Liver (tissue), 9 donors: ENCODE measurements around the gene TSPYL2. TPM values are rescaled to one million over a fixed set of nuclear protein-coding genes. Genes with fewer than 3 reads are reported as not detected.

ENCODE experiments used
- DNase-seq: peaks from one replicate; pipeline ENCODE4 v3.0.0-alpha.2; 2017; ENCODE audit warnings: low spot score
- H3K27ac ChIP-seq, 2 donors: one replicate each; pipeline ENCODE4 v1.7.0; 2013; ENCODE audit warnings: inconsistent platforms in 2 of 2, low read length in 2 of 2, control low read depth in 1 of 2, low read depth in 1 of 2, mild to moderate bottlenecking in 1 of 2
- H3K27me3 ChIP-seq, 4 donors: one replicate each; pipeline versions ENCODE4 v1.6.1 to v1.7.0; 2013; ENCODE audit warnings: low read length in 3 of 4, inconsistent platforms in 1 of 4, mild to moderate bottlenecking in 1 of 4, moderate library complexity in 1 of 4; ENCODE audit not compliant: control insufficient read depth in 4 of 4, insufficient read depth in 4 of 4
- H3K36me3 ChIP-seq, 4 donors: one replicate each; pipeline versions ENCODE4 v1.6.1 to v1.7.0; 2013; ENCODE audit warnings: low read length in 3 of 4, mild to moderate bottlenecking in 3 of 4, low read depth in 1 of 4, moderate library complexity in 1 of 4; ENCODE audit not compliant: control insufficient read depth in 4 of 4, insufficient read depth in 3 of 4
- H3K4me1 ChIP-seq, 4 donors: one replicate each; pipeline versions ENCODE4 v1.6.1 to v1.7.0; 2013; ENCODE audit warnings: low read length in 3 of 4, mild to moderate bottlenecking in 3 of 4, moderate library complexity in 1 of 4; ENCODE audit not compliant: control insufficient read depth in 4 of 4, insufficient read depth in 4 of 4
- H3K4me3 ChIP-seq, 3 donors: one replicate each; pipeline versions ENCODE4 v1.6.1 to v1.7.0; 2013; ENCODE audit warnings: low read length in 3 of 3, control low read depth in 1 of 3, low read depth in 1 of 3, mild to moderate bottlenecking in 1 of 3
- H3K9ac ChIP-seq, 2 donors: one replicate each; pipeline ENCODE4 v1.7.0; 2013; ENCODE audit warnings: low read length in 2 of 2, mild to moderate bottlenecking in 2 of 2, moderate library complexity in 2 of 2, control low read depth in 1 of 2, low read depth in 1 of 2
- H3K9me3 ChIP-seq, 4 donors: one replicate each; pipeline versions ENCODE4 v1.6.1 to v1.7.0; 2013; ENCODE audit warnings: low read length in 3 of 4; ENCODE audit not compliant: control insufficient read depth in 4 of 4
- EGR1 ChIP-seq, 2 donors: IDR thresholded peaks; 2 replicates each; pipeline ENCODE4 v1.6.1; 2016 to 2018; ENCODE audit warnings: antibody characterized with exemption in 2 of 2, low read depth in 2 of 2
- FOXA1 ChIP-seq: IDR thresholded peaks from 2 replicates; pipeline ENCODE4 v1.6.1; 2016; ENCODE audit warnings: antibody characterized with exemption
- FOXA2 ChIP-seq: IDR thresholded peaks from 2 replicates; pipeline ENCODE4 v1.6.1; 2016; ENCODE audit warnings: antibody characterized with exemption
- GABPA ChIP-seq, 2 donors: IDR thresholded peaks in 1 of 2; conservative IDR thresholded peaks in 1 of 2; 2 replicates each; pipeline ENCODE4 v1.6.1; 2016; ENCODE audit warnings: antibody characterized with exemption in 2 of 2, mild to moderate bottlenecking in 1 of 2, moderate library complexity in 1 of 2
- HNF4A ChIP-seq, 2 donors: conservative IDR thresholded peaks; 2 replicates each; pipeline ENCODE4 v1.6.1; 2016; ENCODE audit warnings: antibody characterized with exemption in 2 of 2, mild to moderate bottlenecking in 2 of 2
- HNF4G ChIP-seq: IDR thresholded peaks from 2 replicates; pipeline ENCODE4 v1.6.1; 2016; ENCODE audit warnings: antibody characterized with exemption
- JUND ChIP-seq, 2 donors: IDR thresholded peaks; 2 replicates each; pipeline ENCODE4 v1.6.1; 2016; ENCODE audit warnings: antibody characterized with exemption in 2 of 2
- NR2F2 ChIP-seq: IDR thresholded peaks from 2 replicates; pipeline ENCODE4 v1.6.1; 2016; ENCODE audit warnings: antibody characterized with exemption
- RAD21 ChIP-seq, 2 donors: IDR thresholded peaks; 2 replicates each; pipeline ENCODE4 v1.6.1; 2016; ENCODE audit warnings: antibody characterized with exemption in 2 of 2, mild to moderate bottlenecking in 2 of 2
- RXRA ChIP-seq, 2 donors: IDR thresholded peaks; 2 replicates each; pipeline ENCODE4 v1.6.1; 2017 to 2018; ENCODE audit warnings: antibody characterized with exemption in 2 of 2, mild to moderate bottlenecking in 1 of 2
- SP1 ChIP-seq: IDR thresholded peaks from 2 replicates; pipeline ENCODE4 v1.6.1; 2018; ENCODE audit warnings: antibody characterized with exemption, mild to moderate bottlenecking
- TAF1 ChIP-seq: conservative IDR thresholded peaks from 2 replicates; pipeline ENCODE4 v1.6.1; 2016; ENCODE audit warnings: antibody characterized with exemption, mild to moderate bottlenecking
- WGBS: extraction: QIAGEN DNeasy Blood & Tissue Kit; methylation state at CpG from one replicate; pipeline ENCODE4 v1.1.7; 2013; 5-methylcytosine and 5-hydroxymethylcytosine counted together
- polyA plus RNA-seq, 2 donors: library from polyadenylated mRNA; stranded (reverse) in 1 of 2; unstranded in 1 of 2; fragments of 200-250 nt in 1 of 2; fragments of >200 nt in 1 of 2; fragmentation: Nextera tagmentation in 1 of 2; extraction: Ambion mirVana in 1 of 2; gene quantifications; one replicate each; pipeline versions ENCODE4 v1.2.1 to v1.2.3, GENCODE V29; 2013 to 2015
- total RNA-seq, 2 donors: library from RNA; depleted of rRNA; stranded (reverse); fragments of >200 nt; gene quantifications; one replicate each; pipeline ENCODE4 v1.2.3, GENCODE V29; 2014
- TF ChIP-seq, protein P1 (sequence below): IDR thresholded peaks from 2 replicates; pipeline ENCODE4 v1.6.1; 2016; ENCODE audit warnings: antibody characterized with exemption, mild to moderate bottlenecking
- TF ChIP-seq, protein P2 (sequence below): IDR thresholded peaks from 2 replicates; pipeline ENCODE4 v1.6.1; 2016; ENCODE audit warnings: antibody characterized with exemption
- TF ChIP-seq, protein P3 (sequence below): fragments of 150-350 bp; IDR thresholded peaks from 2 replicates; pipeline ENCODE4 v1.5.1; 2017; ENCODE audit warnings: improper control_type of control experiment, low read depth, low read length; ENCODE audit not compliant: missing input control
- TF ChIP-seq, protein P4 (sequence below): IDR thresholded peaks from 2 replicates; pipeline ENCODE4 v1.6.1; 2016; ENCODE audit warnings: antibody characterized with exemption
- donor health status: healthy.
- donor health status: healthy.
- donor health status: healthy.
- donor health status: healthy.
- donor health status: healthy.

TSPYL2 gene
- total and polyA plus RNA-seq, 4 donors = 2.5 to 8.0 (median 4.8) TPM

DNA sequence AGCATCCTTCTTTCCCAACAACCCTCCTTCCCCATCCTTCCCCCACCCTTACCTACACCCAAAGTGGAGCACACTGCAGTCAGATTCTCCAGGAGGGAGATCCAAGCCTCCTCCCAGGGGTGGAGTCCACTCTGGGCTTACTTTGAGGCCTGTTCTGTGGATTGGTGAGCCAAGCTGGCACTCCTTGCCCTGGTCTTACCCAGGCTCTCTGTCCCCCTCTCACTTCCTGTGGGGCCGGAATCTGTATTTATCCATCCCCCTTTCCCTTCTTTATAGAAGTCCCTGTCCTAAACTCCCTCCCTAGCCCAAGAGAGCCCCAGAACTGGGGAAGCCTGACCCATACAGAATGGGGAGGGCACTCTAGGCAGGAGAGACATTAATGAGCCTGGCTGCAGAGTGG is 3.2 kb upstream of the TSPYL2 start (continued):
- TF ChIP-seq, protein P1, sequence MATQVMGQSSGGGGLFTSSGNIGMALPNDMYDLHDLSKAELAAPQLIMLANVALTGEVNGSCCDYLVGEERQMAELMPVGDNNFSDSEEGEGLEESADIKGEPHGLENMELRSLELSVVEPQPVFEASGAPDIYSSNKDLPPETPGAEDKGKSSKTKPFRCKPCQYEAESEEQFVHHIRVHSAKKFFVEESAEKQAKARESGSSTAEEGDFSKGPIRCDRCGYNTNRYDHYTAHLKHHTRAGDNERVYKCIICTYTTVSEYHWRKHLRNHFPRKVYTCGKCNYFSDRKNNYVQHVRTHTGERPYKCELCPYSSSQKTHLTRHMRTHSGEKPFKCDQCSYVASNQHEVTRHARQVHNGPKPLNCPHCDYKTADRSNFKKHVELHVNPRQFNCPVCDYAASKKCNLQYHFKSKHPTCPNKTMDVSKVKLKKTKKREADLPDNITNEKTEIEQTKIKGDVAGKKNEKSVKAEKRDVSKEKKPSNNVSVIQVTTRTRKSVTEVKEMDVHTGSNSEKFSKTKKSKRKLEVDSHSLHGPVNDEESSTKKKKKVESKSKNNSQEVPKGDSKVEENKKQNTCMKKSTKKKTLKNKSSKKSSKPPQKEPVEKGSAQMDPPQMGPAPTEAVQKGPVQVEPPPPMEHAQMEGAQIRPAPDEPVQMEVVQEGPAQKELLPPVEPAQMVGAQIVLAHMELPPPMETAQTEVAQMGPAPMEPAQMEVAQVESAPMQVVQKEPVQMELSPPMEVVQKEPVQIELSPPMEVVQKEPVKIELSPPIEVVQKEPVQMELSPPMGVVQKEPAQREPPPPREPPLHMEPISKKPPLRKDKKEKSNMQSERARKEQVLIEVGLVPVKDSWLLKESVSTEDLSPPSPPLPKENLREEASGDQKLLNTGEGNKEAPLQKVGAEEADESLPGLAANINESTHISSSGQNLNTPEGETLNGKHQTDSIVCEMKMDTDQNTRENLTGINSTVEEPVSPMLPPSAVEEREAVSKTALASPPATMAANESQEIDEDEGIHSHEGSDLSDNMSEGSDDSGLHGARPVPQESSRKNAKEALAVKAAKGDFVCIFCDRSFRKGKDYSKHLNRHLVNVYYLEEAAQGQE = no peak
- no peak for TF ChIP-seq TAF1

DNA sequence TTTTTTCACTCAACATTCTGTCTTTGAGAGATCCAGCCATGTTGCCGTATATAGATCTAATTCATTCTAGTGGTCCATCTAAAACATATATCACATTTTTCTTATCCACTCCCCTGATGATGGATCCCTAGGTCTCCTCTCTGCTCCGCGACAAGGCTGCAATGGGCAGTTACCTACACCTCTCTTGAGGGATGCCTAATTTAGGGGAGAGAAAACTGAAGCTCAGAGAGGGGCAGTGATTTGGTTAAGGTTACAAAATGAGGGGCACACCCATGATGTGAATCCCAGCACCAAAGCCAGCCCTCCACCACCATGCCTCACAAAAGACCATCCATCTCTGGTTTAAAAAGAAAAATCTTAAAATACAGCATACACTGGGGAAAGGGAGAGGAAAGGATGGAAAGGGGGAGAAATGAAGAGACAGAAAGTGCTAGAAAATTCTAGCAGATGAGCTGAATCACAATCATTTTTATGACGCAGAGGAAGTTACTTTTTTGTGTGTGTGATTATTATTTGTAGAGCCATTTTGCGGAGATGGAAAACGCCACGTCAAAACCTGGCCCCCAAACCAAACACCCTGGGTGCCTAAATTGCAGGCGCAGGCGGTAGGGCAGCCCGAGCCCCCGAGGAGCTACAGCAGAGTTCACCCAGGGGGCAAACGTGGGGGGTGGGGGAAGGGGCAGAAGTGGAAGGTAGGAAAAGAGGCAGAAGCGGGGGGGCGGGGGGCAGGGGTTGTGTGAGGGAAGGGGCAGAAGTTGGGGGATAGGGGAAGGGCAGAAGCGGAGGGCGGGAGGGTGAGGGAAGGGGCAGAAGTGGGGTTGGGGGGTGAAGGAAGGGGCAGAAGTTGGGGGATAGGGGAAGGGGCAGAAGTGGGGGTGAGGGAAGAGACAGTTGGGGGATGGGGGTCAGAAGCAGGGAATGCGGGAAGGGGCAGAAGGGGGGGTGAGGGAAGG is 1.3 kb upstream of the TSPYL2 start:
- 30% methylated on average over 16 of the region's 17 CpGs for WGBS
- H3K9ac ChIP-seq = peak overlapping the region in 1 of 2 donors; percentile 22
- no peak for DNase-seq
- H3K4me1 ChIP-seq = peaks cover 3 to 16% (median 6%) of the 10 kb centered on the region in 4 donors
- H3K27me3 ChIP-seq = no peaks in the 10 kb centered on the region
- H3K36me3 ChIP-seq = peaks cover 0 to 6% (median 1%) of the 10 kb centered on the region in 4 donors
- H3K4me3 ChIP-seq = peak overlapping the region in 1 of 3 donors; percentile 47
- peak overlapping the region; percentile 70 for H3K27ac ChIP-seq
- H3K9me3 ChIP-seq = peaks cover 0 to 2% (median 0%) of the 10 kb centered on the region in 4 donors
- TF ChIP-seq HNF4G = no peak
- no peak for TF ChIP-seq NR2F2
- no peak for TF ChIP-seq RXRA (IDR thresholded peaks at IDR 0.05)
- TF ChIP-seq EGR1 (IDR thresholded peaks at IDR 0.05; ENCODE audit: low read depth in 2 of 2) = no peak
- no peak for TF ChIP-seq GABPA (IDR thresholded peaks at IDR 0.05 in 1 of 2, conservative IDR thresholded peaks at IDR 0.05 in 1 of 2)
- TF ChIP-seq HNF4A (conservative IDR thresholded peaks at IDR 0.05) = no peak
- no peak for TF ChIP-seq JUND (IDR thresholded peaks at IDR 0.05)
- TF ChIP-seq, protein P2, sequence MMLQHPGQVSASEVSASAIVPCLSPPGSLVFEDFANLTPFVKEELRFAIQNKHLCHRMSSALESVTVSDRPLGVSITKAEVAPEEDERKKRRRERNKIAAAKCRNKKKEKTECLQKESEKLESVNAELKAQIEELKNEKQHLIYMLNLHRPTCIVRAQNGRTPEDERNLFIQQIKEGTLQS = no peak
- TF ChIP-seq FOXA2 = no peak
- no peak for TF ChIP-seq RAD21 (IDR thresholded peaks at IDR 0.05)
- TF ChIP-seq TAF1 = no peak
- no peak for TF ChIP-seq FOXA1
- TF ChIP-seq, protein P3, sequence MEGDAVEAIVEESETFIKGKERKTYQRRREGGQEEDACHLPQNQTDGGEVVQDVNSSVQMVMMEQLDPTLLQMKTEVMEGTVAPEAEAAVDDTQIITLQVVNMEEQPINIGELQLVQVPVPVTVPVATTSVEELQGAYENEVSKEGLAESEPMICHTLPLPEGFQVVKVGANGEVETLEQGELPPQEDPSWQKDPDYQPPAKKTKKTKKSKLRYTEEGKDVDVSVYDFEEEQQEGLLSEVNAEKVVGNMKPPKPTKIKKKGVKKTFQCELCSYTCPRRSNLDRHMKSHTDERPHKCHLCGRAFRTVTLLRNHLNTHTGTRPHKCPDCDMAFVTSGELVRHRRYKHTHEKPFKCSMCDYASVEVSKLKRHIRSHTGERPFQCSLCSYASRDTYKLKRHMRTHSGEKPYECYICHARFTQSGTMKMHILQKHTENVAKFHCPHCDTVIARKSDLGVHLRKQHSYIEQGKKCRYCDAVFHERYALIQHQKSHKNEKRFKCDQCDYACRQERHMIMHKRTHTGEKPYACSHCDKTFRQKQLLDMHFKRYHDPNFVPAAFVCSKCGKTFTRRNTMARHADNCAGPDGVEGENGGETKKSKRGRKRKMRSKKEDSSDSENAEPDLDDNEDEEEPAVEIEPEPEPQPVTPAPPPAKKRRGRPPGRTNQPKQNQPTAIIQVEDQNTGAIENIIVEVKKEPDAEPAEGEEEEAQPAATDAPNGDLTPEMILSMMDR = no peak
- TF ChIP-seq, protein P1 = no peak
- TF ChIP-seq SP1 = no peak
- TF ChIP-seq, protein P4, sequence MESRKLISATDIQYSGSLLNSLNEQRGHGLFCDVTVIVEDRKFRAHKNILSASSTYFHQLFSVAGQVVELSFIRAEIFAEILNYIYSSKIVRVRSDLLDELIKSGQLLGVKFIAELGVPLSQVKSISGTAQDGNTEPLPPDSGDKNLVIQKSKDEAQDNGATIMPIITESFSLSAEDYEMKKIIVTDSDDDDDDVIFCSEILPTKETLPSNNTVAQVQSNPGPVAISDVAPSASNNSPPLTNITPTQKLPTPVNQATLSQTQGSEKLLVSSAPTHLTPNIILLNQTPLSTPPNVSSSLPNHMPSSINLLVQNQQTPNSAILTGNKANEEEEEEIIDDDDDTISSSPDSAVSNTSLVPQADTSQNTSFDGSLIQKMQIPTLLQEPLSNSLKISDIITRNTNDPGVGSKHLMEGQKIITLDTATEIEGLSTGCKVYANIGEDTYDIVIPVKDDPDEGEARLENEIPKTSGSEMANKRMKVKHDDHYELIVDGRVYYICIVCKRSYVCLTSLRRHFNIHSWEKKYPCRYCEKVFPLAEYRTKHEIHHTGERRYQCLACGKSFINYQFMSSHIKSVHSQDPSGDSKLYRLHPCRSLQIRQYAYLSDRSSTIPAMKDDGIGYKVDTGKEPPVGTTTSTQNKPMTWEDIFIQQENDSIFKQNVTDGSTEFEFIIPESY = no peak
